Stomach (tissue), 4 donors: Measurements from ENCODE around the gene CHN1.

Source experiments
- POLR2A ChIP-seq, 4 donors: fragments of 450-650 bp; IDR thresholded peaks; one replicate each; pipeline ENCODE4 v1.6.1; 2016; ENCODE audit warnings: antibody characterized with exemption in 4 of 4, control low read depth in 2 of 4, mild to moderate bottlenecking in 1 of 4, moderate library complexity in 1 of 4
- TF ChIP-seq, protein P1 (sequence below), 7 experiments: fragments of 450-650 bp in 4 of 7; fragments of 200-600 bp in 3 of 7; sonication (generic) in 3 of 7; IDR thresholded peaks; one replicate each; pipeline ENCODE4 v1.5.1; 2016 to 2019; ENCODE audit warnings: antibody characterized with exemption in 7 of 7, control low read depth in 2 of 7, mild to moderate bottlenecking in 1 of 7

DNA sequence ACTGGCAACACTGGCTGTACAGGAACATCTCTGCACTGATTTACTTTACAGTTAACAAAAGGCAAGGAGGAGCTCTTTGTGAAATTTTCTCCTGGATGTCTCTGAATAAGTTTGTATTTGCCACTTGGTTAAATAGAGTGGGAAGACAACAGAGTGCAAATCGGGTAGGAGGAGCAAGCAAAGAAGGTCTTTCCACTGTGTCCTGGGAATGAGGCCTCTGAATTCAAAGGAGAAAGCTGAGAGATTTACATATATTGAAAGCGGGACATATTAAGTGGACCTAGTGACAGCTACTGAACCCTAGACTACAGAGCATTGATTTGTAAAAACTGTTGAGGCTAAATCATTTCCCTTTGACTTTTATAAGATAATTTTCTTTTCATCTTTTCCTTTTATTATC is 123.5 kb downstream of the CHN1 start:
- TF ChIP-seq, protein P1, sequence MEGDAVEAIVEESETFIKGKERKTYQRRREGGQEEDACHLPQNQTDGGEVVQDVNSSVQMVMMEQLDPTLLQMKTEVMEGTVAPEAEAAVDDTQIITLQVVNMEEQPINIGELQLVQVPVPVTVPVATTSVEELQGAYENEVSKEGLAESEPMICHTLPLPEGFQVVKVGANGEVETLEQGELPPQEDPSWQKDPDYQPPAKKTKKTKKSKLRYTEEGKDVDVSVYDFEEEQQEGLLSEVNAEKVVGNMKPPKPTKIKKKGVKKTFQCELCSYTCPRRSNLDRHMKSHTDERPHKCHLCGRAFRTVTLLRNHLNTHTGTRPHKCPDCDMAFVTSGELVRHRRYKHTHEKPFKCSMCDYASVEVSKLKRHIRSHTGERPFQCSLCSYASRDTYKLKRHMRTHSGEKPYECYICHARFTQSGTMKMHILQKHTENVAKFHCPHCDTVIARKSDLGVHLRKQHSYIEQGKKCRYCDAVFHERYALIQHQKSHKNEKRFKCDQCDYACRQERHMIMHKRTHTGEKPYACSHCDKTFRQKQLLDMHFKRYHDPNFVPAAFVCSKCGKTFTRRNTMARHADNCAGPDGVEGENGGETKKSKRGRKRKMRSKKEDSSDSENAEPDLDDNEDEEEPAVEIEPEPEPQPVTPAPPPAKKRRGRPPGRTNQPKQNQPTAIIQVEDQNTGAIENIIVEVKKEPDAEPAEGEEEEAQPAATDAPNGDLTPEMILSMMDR (IDR thresholded peaks at IDR 0.05), result no peak
- no peak for TF ChIP-seq POLR2A (IDR thresholded peaks at IDR 0.05)
